Osteocyte (in vitro differentiated cells): ENCODE measurements around the gene ATP11A. TPM values are rescaled to one million over a fixed set of nuclear protein-coding genes. Genes with fewer than 3 reads are reported as not detected.

Experiments used
- DNase-seq: peaks from one replicate; pipeline ENCODE4 v3.0.0; 2021; ENCODE audit warnings: mixed read lengths; ENCODE audit not compliant: unreplicated experiment; ENCODE audit errors: extremely low spot score
- H3K27ac Mint-ChIP-seq: one replicate; pipeline ENCODE4 v1.8.0; 2021; ENCODE audit warnings: mild to moderate bottlenecking, mixed read lengths; ENCODE audit not compliant: unreplicated experiment
- H3K27me3 Mint-ChIP-seq: one replicate; pipeline ENCODE4 v1.8.0; 2021; ENCODE audit warnings: mixed read lengths; ENCODE audit not compliant: unreplicated experiment
- H3K36me3 Mint-ChIP-seq: one replicate; pipeline ENCODE4 v1.8.0; 2021; ENCODE audit warnings: mixed read lengths; ENCODE audit not compliant: unreplicated experiment
- H3K4me1 Mint-ChIP-seq: one replicate; pipeline ENCODE4 v1.8.0; 2021; ENCODE audit warnings: mixed read lengths; ENCODE audit not compliant: unreplicated experiment
- H3K4me3 Mint-ChIP-seq: one replicate; pipeline ENCODE4 v1.8.0; 2021; ENCODE audit warnings: mild to moderate bottlenecking, moderate library complexity, mixed read lengths; ENCODE audit not compliant: unreplicated experiment
- H3K9me3 Mint-ChIP-seq: one replicate; pipeline ENCODE4 v1.8.0; 2021; ENCODE audit warnings: mixed read lengths; ENCODE audit not compliant: unreplicated experiment
- total RNA-seq: library from RNA; stranded (reverse); gene quantifications from 2 replicates; pipeline ENCODE4 v1.2.1, GENCODE V29; 2021
- TF ChIP-seq, protein P1 (sequence below): fragments of 200-600 bp; sonication (generic); IDR thresholded peaks from 2 replicates; pipeline ENCODE4 v1.5.0; 2021; ENCODE audit warnings: antibody characterized with exemption, mild to moderate bottlenecking, moderate library complexity

Gene ATP11A
- total RNA-seq, 1 donor from 2014 or later = 15.7 TPM

DNA sequence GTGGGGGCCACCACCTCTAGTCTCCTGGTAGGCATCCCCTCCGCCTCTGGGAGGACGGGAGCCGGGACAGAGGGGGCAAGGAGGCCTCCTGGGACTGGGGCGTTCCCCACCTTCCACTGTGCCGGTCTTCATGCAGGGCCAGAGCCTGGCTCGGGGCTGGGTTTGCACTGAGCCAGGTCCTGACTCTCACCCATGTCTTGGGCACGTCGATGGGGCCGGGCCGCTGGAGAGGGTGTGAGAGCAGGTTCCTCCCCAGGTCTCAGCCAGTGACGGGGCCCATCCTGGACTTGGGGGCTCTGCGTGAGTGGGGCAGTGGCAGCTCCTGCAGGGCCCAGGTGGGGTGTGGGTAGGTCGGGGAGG is 26.6 kb downstream of the ATP11A start:
- DNase-seq = no peak
- H3K36me3 Mint-ChIP-seq = peaks cover 2% of the 10 kb centered on the region
- H3K9me3 Mint-ChIP-seq = peaks cover 6% of the 10 kb centered on the region
- TF ChIP-seq, protein P1, sequence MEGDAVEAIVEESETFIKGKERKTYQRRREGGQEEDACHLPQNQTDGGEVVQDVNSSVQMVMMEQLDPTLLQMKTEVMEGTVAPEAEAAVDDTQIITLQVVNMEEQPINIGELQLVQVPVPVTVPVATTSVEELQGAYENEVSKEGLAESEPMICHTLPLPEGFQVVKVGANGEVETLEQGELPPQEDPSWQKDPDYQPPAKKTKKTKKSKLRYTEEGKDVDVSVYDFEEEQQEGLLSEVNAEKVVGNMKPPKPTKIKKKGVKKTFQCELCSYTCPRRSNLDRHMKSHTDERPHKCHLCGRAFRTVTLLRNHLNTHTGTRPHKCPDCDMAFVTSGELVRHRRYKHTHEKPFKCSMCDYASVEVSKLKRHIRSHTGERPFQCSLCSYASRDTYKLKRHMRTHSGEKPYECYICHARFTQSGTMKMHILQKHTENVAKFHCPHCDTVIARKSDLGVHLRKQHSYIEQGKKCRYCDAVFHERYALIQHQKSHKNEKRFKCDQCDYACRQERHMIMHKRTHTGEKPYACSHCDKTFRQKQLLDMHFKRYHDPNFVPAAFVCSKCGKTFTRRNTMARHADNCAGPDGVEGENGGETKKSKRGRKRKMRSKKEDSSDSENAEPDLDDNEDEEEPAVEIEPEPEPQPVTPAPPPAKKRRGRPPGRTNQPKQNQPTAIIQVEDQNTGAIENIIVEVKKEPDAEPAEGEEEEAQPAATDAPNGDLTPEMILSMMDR = no peak
- peaks cover 8% of the 10 kb centered on the region for H3K4me1 Mint-ChIP-seq
- H3K27ac Mint-ChIP-seq = no peak overlapping the region
- H3K4me3 Mint-ChIP-seq = no peak overlapping the region
- no peaks in the 10 kb centered on the region for H3K27me3 Mint-ChIP-seq

DNA sequence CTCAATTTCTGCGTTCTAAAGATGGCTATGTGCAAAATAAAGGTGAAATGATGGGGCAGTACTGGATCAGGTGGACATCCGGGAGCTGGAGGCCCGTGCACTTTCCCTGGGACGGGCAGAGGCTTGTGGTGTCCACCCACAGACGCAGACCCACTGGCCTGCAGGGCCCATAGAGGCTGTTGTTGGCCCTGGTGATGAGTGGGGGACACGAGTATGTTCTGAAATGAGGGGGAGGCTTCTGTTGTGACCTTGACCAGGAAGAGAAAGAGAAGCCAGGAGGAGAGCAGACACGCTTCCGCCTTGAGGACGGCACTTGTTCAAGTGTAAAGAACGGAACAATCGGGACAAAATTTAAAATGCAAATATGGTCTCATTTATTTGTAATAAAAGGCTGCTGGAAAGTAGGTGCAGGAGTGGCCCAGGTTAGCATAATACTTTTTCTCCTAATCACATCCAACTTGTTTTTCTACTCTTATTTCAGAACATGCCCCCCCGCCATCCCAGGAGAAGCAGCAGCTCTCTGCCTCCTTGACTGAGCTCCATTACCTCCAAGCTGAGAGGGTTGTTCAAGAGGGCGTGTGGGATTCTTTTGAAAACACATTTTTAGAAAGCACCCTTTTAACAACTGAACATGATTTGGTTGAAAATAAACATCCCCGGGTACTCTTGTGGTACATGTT is 27.1 kb downstream of the ATP11A start:
- Mint-ChIP-seq H3K4me3 (no peak overlapping the region), H3K4me1 (peaks cover 3% of the 10 kb centered on the region), H3K27me3 (no peaks in the 10 kb centered on the region), H3K36me3 (peaks cover 2% of the 10 kb centered on the region), H3K27ac (no peak overlapping the region), H3K9me3 (peaks cover 6% of the 10 kb centered on the region)
- TF ChIP-seq, protein P1 = no peak
- no peak for DNase-seq

DNA sequence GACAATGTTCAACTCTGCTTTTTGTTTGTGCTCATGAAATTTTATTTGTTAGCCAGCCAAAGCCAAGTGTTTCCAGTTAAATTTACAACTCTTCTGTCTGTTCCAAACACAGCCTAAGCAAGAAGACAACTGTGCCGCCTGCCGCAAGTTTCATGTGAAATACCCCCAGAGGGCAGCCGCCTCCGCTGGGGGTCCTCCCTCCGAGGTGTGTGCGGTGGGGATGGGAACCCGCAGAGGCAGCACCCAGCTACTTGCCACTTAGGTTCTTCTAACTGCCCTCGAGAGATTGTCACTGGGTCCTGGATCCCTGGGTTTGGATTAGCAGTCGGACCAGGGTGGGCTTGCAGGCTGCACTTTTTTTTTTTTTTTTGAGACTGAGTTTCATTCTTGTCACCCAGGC is 28.5 kb downstream of the ATP11A start:
- H3K9me3 Mint-ChIP-seq = peaks cover 6% of the 10 kb centered on the region
- no peak for DNase-seq
- H3K27me3 Mint-ChIP-seq = no peaks in the 10 kb centered on the region
- no peaks in the 10 kb centered on the region for H3K4me1 Mint-ChIP-seq
- no peak overlapping the region for H3K4me3 Mint-ChIP-seq
- peaks cover 2% of the 10 kb centered on the region for H3K36me3 Mint-ChIP-seq
- no peak overlapping the region for H3K27ac Mint-ChIP-seq
- TF ChIP-seq, protein P1 = no peak

DNA sequence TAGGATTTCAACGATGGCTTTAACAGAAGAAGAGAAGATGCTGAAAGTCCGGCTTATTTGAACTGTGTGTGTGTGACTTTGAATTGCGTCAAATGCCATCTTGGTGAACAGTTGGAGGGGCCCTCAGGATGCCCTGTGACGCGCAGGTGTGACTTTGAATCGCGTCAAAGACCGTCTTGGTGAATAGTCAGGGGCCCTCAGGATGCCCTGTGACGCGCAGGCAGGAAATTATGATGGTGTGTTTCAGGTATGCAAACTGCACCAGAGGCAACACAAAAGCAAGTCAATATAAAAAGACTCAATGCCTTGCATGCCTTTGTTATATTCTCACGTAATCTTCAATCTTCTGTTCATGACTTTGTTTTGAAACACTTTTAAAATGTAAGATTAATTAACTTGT is 29.2 kb downstream of the ATP11A start:
- Mint-ChIP-seq H3K36me3 (peaks cover 2% of the 10 kb centered on the region), H3K4me1 (no peaks in the 10 kb centered on the region), H3K27me3 (no peaks in the 10 kb centered on the region), H3K27ac (no peak overlapping the region), H3K9me3 (peaks cover 6% of the 10 kb centered on the region), H3K4me3 (no peak overlapping the region)
- no peak for DNase-seq
- TF ChIP-seq, protein P1 = no peak

DNA sequence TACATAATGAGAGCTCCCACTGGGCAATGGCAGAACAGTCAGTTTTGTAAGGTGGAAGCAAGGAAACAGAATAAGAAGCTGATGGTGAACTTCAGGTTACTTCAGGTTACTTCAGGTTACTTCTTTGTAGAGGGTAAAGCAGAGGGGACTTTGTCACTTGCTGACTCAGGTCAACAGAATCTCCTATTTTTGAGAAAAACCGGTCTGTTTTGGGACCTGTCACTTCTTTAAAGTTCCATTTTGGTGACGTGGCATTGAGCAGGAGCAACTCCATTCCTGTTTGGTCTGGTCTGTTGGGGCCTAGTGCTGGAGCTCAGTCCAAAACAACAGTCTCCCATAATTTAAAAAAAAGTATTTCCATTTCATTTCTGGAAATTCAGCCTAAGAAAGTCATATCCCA is 29.7 kb downstream of the ATP11A start:
- H3K27me3 Mint-ChIP-seq = no peaks in the 10 kb centered on the region
- H3K27ac Mint-ChIP-seq = no peak overlapping the region

More for the DNA sequence above, 29.7 kb downstream of the ATP11A start:
- H3K4me1 Mint-ChIP-seq = no peaks in the 10 kb centered on the region
- peaks cover 4% of the 10 kb centered on the region for H3K9me3 Mint-ChIP-seq
- H3K36me3 Mint-ChIP-seq = peaks cover 2% of the 10 kb centered on the region
- DNase-seq = no peak
- no peak overlapping the region for H3K4me3 Mint-ChIP-seq
- TF ChIP-seq, protein P1 = no peak
